Measurements from ENCODE around the gene VASP.
"Not testable (repeated sequence)": the region's sequence is repeated elsewhere in the genome, so short reads cannot be mapped to it uniquely, and the experiment has no call there.

The VASP gene

GRCh38 chr19:45498411-45499195, 8.7 kb upstream of the VASP start, which contains the start of gene PPM1N:
Gene PPM1N, plus strand, starts transcription at chr19:45498443. Its CDS starts 30 bp downstream, at chr19:45498473.
- DNase-seq = peak; percentile 51

- peak; percentile 67 for DNase-seq
These were observed 7.8 kb upstream of the VASP start for GRCh38 chr19:45499196-45500180.

GRCh38 chr19:45500918-45501729, 6.2 kb upstream of the VASP start:
- DNase-seq = no peak

- no peak for DNase-seq
These were observed 5.6 kb upstream of the VASP start for GRCh38 chr19:45501730-45502014.

- no peak for DNase-seq
These were observed 5.2 kb upstream of the VASP start for GRCh38 chr19:45502111-45502510.

GRCh38 chr19:45503909-45504308, 3.4 kb upstream of the VASP start:
- no peak for DNase-seq

GRCh38 chr19:45505151-45505995, 1.9 kb upstream of the VASP start:
- no peak for DNase-seq

- no peak for DNase-seq
These were observed 1.4 kb upstream of the VASP start for GRCh38 chr19:45505996-45506245.

- peak; percentile 99 for DNase-seq
These were observed 862 bp upstream of the VASP start for GRCh38 chr19:45506246-45506988.

GRCh38 chr19:45507872-45508416, 665 bp downstream of the VASP start:
- DNase-seq = no peak

- DNase-seq = peak; percentile 45
These were observed 1.2 kb downstream of the VASP start for GRCh38 chr19:45508417-45508860.

- no peak for DNase-seq
These were observed 1.8 kb downstream of the VASP start for GRCh38 chr19:45508861-45509691.

- DNase-seq = no peak
These were observed 2.4 kb downstream of the VASP start for GRCh38 chr19:45509692-45510015.

- not testable (repeated sequence) for DNase-seq
These were observed 3.1 kb downstream of the VASP start for GRCh38 chr19:45510352-45510751.

- no peak for DNase-seq
These were observed 3.8 kb downstream of the VASP start for GRCh38 chr19:45511074-45511473.

GRCh38 chr19:45512881-45513483, 5.7 kb downstream of the VASP start:
- DNase-seq = no peak

- DNase-seq = no peak
These were observed 7.2 kb downstream of the VASP start for GRCh38 chr19:45514376-45515051.

GRCh38 chr19:45515081-45515624, 7.9 kb downstream of the VASP start:
- DNase-seq = peak; percentile 24

GRCh38 chr19:45515807-45516401, 8.6 kb downstream of the VASP start:
- peak; percentile 30 for DNase-seq

All from activated T-cell treated with anti-CD3 and anti-CD28 coated beads for 4 hours (primary cell).